Astrocyte of the hippocampus (primary cell): ENCODE results near the gene ZMYM4.
"Not testable (repeated sequence)": the region's sequence is repeated elsewhere in the genome, so short reads cannot be mapped to it uniquely, and the experiment has no call there.

Experiments
- DNase-seq: peaks from one replicate; pipeline ENCODE4 v3.0.0; 2011; ENCODE audit warnings: low read depth, low spot score

The ZMYM4 gene

DNA sequence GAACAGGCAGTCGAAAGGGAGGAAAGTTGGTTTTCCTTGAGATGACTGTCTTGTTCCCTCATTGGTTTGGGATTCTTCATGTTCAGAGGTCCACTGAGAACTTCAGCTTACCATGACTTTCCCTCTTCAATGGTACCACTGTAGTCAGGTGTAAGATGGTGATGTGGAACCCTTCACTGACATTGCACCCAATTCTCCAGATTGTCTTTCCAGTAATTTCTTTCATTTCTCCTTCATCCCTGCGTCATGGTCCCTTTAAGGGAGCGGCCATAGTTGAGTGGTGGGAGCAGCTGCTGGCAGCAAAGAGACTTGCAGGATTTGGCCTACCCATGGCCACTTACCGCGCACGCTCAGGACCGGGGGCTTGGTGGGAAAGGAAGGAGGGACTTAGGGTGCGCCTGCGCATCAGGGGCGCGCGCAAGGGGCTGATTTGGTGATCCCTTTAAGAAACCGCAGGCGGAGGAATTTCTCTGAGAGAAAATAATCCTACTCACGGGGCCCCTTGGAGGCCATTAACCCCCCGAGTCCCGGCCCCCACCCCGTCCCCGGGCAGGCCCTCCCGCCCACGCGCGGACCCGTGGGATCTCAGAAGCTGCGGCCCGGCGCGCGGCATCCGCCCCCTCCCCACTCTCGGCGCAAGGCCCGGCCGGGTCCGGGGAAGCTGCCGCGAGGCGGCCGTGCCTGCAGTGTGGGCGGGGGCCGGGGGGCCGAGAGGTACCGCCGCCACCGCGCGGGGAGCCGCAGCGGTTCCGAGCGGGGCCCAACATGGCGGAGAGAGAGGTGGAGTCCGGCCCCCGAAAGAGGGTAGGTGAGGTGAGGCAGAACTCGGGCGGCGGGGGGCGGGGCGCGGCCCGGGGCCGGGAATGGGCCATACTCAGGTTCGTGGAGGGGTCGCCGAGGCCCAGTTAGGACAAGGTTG lies at the start of gene ZMYM4:
ZMYM4 (plus strand) TSS at position 428 of the 919 bp plus-strand sequence; CDS start at position 766, 338 bp downstream.
- DNase-seq, result peak; percentile 99

DNA sequence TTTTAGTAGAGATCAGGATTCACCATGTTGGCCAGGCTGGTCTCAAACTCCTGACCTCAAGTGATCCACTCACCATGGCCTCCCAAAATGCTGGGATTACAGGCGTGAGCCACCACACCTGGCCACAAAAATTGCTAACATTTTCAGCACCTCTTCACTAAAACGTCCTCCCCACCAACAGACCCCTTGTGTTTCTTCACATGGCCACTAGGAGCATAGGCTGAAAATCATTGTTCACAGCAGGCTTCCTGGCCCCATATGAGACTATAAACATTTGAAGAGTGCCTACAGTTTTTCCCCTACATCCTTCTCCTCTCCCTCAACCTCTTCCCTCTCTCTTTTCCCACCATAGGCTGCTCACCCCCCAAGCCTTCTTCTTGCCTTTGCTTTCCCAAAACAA lies 47.5 kb upstream of the ZMYM4 start:
- DNase-seq, result peak; percentile 10

GRCh38 chr1:35222322-35223083 lies 46.0 kb upstream of the ZMYM4 start:
- peak; percentile 9 for DNase-seq

GRCh38 chr1:35223084-35223630 lies 45.4 kb upstream of the ZMYM4 start:
- DNase-seq, result no peak

DNA sequence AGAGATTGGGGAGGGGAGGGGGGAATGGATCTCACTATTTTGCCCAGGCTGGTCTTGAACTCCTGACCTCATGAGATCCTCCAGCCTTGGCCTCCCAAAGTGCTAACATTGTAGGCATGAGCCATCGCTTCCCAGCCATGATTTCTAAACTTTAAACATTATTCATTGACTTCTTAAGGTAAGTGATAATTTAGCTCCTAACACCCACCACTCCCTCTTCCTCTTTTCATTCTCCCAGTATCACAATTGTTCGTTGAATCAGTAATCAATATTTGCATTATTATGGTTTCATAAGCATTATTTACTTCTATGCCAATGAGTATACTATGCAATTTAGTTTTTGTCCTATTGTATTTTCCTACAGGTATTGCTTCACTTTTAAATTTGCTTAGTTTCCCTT lies 42.0 kb upstream of the ZMYM4 start:
- no peak for DNase-seq

DNA sequence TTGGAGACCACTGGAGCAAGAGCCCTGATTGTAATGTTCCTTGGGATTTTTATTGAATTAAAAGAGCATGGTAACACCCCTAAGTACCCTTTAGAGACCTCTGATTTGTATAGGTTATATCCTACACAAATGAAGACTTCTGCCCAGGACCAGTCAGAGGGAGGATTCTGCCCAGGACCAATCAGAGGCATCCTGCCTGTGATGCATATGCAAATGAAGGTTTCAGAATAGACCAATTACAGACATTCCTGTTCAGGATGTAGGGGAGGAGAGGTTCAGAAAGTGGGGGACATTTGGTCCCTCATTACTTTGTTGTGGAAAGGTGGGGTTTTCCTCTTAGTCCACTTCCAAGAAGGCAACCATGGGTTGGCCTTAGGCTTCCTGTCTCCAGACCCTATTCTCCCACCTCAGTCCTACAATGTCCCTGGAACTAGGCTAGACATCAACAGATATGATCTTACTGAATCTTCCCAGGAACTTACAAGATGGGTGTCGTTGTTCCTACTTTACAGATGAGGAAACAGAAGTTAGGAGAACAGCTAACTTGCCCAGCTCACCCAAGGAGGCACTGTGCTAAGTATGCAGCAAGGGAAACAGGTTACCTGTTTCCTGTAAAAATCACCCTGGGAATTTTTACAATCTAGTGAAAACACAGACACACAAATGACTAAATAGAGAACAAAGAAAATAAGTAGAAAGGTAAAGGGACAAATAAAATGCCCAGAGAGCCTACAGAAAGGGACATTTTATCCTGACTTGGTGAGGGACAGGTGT lies 38.7 kb upstream of the ZMYM4 start:
- DNase-seq, result no peak

DNA sequence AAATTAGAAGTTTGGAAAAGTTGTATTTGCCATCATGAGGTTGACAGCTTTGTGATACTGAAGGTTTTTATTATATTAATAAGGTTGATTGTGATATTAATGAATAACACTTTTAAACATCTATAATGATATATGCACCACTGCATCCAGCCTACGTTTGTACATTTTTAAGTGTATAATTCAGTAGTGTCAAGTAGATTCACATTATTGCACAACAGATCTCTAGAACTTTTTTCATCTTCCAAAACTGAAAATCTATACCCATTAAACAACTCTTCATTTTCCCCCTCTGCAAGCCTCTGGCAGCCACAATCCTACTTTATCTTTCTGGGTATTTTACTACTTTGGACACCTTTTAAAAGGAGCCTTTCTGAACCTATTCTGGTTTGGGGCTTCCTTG lies 37.2 kb upstream of the ZMYM4 start:
- DNase-seq, result no peak

DNA sequence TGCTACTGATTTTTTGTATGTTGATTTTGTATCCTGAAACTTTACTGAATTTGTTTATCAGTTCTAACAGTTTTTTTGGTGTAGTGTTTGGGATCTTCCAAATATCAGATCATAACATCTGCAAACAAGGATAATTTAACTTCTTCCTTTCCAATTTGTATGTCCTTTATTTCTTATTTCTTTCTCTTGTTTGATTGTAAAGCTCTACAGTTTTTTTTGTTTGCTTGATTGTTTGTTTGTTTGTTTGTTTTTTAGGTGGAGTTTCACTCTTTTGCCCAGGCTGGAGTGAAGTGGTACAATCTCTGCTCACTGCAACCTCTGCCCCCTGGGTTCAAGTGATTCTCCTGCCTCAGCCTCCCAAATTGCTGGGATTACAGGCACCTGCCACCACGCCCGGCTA lies 31.7 kb upstream of the ZMYM4 start:
- not testable (repeated sequence) for DNase-seq

DNA sequence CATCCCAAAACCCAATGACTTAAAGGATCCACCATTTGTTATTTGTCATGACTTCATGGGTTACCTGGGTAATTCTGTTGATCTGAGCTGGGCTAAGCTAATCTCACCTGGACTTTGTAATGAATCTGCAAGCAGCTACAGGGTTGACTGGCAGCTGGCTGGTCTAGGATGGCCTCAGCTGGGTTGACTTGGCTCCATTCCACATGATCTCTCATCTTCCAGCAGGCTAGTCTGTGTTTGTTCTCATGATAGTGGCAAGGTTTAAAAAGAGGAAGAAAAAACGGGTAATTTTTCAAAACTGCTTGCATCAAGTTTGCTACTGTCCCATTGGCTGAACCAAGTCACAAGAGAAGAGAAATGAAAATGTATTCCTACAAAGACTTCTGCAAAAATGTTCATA lies 24.8 kb upstream of the ZMYM4 start:
- DNase-seq, result no peak

DNA sequence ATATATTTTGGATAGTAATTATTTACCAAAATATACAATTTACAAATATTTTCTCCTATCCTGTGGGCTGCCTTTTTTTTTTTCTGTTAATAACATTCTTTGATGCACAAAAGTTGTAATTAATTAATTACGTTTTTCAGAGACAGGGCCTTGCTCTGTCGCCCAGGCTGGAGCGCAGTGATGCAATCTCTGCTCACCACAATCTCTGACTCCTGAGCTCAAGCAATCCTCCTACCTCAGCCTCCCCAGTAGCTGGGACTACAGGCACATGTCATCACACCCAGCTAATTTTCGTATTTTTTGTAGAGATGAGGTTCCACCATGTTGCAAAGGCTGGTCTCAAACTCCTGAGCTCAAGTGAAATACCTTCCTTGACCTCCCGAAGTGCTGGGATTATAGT lies 21.3 kb upstream of the ZMYM4 start:
- no peak for DNase-seq

GRCh38 chr1:35253941-35254340 lies 14.6 kb upstream of the ZMYM4 start:
- no peak for DNase-seq

DNA sequence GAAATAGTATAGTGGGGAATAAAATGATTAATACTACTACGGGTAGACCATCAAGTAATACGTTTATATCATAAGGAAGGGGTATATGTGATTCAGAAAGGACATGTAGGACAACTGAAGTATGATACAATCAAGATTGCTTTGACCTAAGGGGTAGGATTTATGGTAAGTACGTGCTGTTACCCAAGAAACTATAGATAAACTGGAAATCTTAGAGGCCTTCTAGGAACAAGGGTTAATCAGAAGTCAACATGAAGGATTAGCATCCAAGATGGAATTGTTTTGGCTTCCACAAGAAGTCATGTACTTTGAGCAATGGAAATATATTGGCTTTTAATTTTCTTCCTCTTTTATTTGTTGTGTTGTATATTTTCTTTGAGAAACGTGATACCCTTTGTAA lies 13.2 kb upstream of the ZMYM4 start:
- DNase-seq, result no peak

DNA sequence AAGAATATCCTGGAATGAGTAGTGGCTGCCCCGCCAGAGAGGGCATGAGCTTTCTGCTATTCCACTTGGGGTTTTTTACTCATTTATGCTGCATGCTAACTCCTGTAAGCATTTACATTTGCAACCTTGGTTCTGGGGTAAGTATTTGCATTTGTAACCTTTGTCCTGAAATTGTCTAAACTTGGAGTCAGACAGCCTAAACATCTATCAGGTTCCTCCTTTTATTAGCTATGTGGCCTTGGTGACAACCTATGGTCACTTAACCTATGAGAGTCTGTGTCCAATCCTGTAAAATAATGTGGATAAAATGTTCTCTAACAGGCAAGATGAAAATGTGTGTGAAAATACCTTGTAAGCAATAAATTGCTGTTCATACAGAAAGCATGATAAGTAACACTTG lies 8.9 kb upstream of the ZMYM4 start:
- no peak for DNase-seq

GRCh38 chr1:35261412-35262120 lies 6.9 kb upstream of the ZMYM4 start:
- DNase-seq, result no peak

DNA sequence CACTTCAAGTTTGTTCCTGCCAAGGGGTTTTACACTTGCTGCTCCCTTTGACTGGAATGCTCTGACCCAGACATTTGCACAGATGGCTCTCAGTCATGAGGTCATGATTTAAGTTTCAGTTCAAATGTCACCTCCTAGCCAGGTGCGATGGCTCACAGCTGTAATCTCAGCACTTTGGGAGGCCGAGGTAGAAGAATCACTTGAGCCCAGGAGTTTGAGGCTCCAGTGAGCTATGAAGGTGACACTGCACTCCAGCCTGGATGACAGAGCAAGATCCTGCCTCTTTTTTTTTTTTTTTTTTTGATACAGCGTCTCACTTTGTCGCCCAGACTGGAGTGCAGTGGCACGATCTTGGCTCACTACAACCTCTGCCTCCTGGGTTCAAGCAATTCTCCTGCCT lies 4.5 kb upstream of the ZMYM4 start:
- no peak for DNase-seq

GRCh38 chr1:35264871-35265270 lies 3.6 kb upstream of the ZMYM4 start:
- DNase-seq, result peak; percentile 76

DNA sequence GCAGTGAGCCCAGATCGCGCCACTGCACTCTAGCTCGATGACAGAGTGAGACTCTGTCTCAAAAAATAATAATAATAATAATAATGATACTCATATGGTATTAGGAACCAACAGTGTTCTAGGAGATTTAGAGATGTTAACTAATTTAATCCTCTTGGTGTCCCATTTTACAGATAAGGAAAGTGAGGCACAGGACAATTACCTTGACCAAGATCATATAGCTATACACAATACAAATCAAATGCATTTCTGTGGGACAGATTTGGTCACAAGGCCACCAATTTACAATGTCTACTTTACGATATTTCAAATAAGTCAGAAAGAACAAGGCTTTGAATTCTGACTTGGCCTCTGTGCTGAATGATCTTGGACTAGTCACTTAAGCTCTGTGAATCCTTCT lies 2.2 kb upstream of the ZMYM4 start:
- no peak for DNase-seq

DNA sequence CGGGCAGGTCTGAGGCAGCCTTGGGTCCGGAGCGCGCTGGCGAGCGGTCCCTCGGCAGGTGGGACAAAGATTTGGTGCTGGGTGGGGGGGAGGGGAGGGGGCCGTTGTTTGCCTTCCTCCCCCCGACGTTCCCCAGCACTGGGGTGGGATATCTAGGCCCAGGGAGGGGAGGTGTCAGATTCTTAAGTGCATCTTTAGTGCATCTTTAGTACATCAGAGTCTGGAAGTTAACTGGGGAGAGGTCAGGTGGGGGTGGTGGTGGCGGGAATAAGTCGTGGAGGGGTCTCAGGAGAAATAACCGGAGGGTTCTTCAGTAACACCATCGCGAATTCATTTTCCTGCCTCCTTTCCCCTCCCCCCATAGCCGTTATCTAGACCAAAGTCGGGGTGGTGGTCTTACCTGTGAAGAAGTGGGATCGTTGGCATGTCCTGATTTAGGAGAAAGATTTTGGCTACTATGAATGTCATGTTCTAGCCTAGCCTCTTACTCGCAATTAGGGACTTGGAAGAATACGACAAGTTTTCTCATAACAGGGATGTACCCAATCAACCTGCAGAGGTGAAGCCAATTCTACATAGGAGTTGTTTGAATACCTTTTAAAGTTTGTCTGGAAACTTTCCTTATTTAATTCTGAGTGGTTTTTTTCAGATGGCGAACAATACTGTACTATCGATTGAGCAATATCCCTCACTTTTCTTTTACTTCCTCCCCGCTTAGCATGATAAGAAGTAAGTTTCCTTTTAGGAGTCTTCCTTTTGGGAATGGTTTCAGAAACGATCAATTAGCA lies 886 bp downstream of the ZMYM4 start:
- peak; percentile 26 for DNase-seq

- DNase-seq, result no peak
Measured at GRCh38 chr1:35269989-35270289, 1.4 kb downstream of the ZMYM4 start.

DNA sequence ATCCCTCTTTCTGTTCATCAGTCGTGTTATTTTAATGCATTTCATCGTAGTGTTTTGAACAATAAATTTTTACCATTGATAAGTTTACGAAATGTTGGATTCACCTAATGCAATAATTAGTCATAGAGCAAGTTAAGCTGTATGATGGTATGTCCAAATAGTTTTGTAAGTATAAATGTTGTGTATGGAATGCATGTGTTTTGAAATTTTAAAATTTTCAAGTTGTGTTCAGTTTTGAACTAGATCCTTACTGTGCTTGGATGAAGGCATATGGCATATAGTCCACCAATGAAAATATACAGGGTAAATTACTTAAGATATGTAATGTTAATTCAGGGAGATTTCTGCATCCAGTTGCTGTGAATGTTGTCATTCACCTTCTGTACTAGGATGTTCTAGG lies 2.3 kb downstream of the ZMYM4 start:
- no peak for DNase-seq

- DNase-seq, result no peak
Measured at GRCh38 chr1:35274197-35274596, 5.7 kb downstream of the ZMYM4 start.
